ENCODE data around the gene ZMYND8.

DNA sequence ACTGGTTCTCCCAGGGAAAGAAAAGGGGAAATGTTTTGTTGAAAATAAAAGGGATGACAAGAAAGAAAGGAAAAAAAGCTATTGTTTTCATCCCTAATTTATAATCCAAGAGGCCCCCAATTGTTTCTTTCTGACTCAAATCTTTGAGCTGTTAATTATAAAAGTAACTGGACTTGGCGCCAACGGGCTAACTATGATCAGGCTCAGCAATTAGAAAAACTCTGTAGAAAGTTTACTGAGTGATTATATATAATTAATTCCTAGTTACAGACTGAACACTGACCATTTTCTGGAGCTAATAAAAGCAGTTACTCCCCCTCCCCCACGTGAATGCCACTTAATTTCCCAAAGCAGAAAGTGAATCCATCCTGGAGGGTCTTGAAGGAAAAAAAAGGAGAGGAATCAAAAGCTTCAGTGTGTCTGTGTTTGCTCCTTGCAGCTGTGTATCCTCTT is 3.2 kb downstream of the ZMYND8 start:
- TF ChIP-seq CTCF (IDR thresholded peaks at IDR 0.05; ENCODE audit: poor library complexity, severe bottlenecking) = no peak
- no peak for TF ChIP-seq EZH2 (IDR thresholded peaks at IDR 0.05; ENCODE audit: borderline replicate concordance, insufficient read depth, low read length, poor library complexity, severe bottlenecking)
- TF ChIP-seq SMC3 (conservative IDR thresholded peaks at IDR 0.05; ENCODE audit: poor library complexity) = no peak
- no peak for TF ChIP-seq MXI1 (conservative IDR thresholded peaks at IDR 0.05; ENCODE audit: poor library complexity, severe bottlenecking)
